ENCODE measurements around the gene PGP.

Gene PGP

DNA sequence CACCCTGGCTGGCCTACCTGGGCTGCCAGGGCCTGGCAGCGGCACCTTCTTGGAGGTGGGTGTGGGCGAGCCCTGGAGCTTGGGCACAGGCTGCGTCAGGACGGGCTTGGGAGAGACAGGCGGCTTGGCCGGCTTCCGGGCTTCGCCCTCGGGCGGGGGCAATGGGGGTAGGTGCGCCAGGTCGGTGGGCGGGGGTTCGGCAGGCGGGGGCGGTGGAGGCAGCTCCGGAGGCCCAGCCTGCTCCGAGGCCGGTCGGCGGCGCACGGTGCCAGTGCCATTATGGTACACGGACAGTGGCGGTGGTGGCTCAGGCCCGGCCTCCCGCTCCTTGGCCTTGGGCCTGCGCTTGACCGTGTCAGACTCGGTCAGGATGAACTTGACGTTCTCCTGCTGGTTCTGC is 35.1 kb downstream of the PGP start:
- DNase-seq, result no peak

DNA sequence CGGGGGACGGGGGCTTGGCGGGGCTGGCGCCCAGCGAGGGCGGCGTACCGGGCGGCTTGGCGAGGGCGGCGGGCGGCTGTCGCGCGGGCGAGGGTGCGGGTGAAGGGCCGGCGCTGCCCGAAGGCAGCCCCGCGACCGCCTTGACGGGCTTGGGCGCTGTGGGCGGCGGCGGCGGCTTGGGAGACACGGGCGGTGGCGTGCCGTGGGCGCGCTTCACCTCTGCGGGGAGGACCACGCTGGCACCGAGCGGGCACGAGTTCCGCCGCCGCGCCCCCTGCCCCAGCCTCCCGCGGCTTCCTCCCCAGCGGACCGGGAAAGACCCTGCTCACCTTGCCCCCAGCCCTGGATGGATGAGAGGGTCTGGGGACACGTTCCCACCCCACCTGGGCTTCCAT is 35.5 kb downstream of the PGP start:
- no peak for DNase-seq

DNA sequence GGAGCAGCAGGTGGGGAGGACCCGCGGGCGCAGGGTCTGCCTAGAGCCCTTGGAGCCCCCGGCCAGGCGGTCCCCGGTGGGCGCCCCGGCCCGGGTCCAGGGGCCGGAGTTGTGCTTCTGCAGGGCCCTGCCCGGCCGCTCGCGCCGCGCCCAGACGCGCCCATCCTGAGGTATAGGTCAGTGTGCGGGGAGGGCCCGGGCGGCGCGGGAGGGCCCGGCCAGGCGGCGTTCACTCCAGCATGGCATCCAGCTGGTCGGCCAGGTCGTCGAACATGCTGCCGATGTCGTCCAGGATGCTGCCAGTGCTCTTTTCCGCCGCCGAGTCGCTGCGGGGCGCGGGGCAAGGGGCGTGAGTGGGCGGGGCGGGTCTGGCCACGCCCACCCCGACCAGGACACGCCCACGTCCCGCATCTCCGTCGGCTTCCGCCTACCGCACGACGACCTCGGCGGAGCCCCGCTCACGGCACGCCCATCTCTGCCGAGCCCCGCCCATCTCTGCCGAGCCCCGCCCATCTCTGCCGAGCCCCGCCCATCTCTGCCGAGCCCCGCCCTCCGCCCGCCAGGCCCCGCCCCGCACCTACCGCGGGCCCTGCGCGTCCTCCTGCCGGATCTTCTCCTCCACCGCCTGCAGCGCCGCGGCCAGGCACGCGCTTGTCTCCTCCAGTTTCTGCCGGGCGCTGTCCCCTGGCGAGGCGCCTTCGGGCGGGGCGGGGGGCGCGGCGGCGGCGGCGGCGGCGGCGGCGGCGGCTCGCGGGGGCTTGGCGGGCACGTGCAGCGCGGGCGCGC is 36.1 kb downstream of the PGP start:
- DNase-seq, result no peak

DNA sequence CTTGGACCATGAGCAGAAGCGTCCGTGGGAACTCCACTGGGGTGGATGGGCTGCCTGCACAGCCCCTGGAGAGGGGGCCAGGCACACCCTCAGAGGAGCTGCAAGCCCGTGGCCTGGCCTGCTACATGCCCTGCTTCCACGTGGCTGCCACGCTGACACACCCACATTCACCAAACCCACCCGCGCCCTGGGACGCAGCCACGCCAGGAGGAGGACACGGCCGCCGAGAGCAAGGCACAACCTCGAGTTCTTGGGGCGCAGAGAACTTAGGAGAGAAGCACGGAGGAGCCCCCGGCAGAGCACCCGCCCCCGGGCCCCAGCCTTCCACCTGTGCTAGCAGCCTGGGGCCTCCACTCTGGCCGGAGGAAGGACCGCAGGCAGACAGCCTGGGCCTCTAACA is 37.1 kb downstream of the PGP start:
- no peak for DNase-seq

DNA sequence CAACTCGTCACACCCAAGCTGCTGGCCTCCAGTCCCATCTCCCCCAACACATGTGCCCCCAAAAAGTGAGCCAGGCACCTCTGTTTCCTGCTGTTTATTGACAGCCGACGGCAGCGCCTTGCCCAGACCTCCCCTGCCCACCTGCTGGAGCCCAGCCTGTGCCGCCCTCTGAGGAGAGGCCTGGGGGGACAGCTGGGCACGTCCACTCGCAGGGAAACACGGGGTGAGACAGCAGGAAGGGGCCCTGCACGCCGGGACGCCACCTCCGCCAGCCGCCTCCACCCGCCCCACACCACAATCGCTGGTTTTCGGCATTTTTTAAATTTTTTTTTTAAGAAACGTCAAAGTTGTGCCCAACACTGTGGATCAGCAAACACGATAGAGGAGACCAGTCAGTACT is 37.5 kb downstream of the PGP start:
- no peak for DNase-seq

DNA sequence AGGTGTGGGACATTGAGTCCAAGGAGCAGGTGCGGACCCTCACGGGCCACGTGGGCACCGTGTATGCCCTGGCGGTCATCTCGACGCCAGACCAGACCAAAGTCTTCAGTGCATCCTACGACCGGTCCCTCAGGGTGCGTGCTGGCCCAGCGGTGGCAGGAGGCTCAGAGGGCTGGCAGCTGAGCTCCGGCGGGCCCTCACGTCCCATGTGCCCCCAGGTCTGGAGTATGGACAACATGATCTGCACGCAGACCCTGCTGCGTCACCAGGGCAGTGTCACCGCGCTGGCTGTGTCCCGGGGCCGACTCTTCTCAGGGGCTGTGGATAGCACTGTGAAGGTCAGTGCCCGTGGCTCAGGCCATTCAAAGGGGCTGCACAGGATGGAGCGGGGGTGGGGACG is 38.6 kb downstream of the PGP start:
- no peak for DNase-seq

DNA sequence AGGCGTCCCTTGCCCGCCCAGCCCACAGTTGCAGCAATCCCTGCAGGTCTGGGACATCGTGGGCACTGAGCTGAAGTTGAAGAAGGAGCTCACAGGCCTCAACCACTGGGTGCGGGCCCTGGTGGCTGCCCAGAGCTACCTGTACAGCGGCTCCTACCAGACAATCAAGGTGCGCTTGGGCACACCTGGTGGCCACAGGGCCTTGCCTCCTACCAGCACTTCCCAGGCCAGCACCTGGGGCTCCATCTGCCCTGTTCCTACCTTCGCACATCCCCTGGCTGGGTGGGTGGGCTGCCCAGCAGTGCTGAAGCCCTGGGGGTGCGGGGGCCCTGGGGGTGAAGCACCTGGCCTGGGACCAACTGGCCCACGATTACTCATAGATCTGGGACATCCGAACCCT is 39.2 kb downstream of the PGP start:
- no peak for DNase-seq

DNA sequence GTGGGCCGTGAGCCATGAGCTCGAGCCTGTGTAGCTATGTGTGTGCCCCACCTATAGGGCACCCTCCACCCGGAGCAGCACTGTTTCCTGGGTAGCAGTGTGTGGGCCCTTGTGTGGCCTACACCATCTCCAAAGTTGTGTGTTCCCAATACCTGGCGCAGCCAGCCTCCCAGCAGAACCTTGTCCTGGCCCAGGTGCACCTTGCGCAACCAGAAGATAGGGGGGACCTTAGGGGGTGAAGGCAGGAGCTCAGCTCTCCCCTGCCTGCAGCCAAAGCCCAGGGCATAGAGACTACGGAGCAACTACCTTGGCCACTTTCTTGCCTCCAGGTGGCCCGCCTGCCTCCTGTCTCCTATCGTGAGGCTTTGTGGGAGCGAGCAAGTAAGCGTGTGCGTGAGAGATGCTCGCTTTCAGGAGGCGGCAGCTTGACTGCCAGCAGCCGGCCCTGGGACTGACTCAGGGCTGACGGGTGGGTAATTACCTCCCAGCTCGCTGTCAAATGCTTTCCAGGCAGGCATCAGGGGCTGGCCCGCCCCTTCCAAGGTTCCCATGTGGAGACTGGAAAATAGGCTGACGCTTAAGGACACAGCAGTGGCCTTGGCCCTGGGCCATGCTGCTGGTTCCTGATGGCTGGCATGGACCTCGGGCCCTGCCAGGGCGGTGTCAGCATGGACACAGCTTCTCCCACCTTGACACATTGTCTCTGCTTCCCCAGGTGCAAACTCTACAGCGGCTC is 40.1 kb downstream of the PGP start:
- no peak for DNase-seq

DNA sequence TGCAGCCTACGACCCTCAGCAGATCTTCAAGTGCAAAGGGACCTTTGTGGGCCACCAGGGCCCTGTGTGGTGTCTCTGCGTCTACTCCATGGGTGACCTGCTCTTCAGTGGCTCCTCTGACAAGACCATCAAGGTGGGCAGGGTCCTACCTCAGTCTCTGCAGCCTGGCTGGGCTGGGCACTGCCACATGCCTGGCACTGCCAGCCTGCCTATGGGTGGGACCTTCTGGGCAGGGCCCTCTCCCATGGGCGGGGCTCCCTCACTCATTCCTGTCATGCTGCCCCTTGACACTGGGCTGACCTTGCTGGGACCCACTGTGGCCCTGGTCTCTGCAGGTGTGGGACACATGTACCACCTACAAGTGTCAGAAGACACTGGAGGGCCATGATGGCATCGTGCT is 40.7 kb downstream of the PGP start:
- DNase-seq, result no peak

DNA sequence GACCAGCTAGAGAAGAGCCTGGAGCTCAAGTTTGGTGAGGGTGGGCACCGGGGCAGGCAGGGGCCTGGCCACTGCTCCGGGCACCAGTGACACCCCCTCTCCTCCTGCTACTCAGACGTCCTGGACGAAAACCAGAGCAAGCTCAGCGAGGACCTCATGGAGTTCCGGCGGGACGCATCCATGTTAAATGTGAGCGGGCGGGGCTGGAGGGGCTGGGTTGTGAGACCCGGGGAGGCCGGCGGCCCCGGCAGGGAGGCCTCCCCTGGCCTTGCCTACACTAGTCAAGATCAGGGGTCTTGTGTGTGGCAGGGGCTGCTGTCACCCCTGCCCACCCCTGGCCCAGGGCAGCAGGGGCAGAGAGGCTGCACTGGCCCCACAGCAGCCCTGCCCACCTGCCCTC is 41.3 kb downstream of the PGP start:
- DNase-seq, result no peak

DNA sequence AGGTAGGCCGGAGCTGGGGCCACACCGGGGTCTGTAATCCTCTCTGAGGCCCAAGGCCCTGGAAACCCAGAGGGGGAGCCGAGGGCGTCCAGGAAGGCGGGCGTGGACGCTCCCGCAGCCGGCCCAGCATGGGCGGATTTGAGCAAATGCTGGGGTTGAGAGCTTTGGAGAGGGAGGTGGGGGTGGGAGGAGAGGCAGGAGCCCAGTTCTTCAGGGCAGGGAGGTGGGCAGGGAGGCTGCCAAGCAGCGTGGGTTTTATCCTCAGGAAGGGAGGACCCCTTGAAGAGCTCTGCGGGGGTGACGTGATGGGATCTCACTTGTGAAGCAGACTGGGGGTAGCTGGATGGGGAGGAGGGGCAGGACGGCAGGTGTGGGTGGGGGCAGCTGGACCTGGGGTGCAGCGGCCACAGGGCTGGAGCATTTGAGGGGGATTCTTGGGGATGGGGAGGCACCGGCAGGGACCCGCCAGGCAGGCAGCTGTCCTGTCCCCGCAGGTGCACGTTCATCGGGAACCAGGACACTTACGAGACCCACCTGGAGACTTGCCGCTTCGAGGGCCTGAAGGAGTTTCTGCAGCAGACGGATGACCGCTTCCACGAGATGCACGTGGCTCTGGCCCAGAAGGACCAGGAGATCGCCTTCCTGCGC is 41.8 kb downstream of the PGP start:
- no peak for DNase-seq

DNA sequence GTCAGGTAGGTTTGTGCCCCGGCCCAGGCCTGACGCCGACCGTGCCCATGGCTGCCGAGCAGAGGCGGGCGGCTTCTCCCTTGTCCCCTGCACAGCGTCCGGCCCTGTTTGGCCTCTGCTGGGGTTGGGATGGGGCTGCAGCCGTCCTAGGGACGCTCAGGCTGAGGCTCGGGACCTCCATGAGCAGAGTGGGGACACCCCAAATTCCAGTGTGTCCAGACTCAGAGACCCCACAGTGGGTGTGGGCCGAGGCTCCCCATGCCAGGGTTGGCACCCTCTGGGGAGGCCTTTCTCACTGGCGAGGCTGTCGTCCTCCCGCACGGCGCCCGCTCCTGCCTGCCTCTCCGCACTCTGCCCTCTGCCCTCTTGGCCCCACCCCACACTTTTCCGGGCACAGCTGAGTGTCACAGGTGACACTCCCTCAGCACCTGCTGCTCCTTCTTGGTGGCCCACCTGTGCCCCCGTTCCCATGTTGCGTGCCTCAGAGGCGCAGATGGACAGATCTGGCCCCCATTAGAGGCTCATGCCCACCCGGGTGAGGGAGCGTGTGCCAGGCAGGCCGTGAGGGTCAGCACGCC is 43.0 kb downstream of the PGP start:
- no peak for DNase-seq

DNA sequence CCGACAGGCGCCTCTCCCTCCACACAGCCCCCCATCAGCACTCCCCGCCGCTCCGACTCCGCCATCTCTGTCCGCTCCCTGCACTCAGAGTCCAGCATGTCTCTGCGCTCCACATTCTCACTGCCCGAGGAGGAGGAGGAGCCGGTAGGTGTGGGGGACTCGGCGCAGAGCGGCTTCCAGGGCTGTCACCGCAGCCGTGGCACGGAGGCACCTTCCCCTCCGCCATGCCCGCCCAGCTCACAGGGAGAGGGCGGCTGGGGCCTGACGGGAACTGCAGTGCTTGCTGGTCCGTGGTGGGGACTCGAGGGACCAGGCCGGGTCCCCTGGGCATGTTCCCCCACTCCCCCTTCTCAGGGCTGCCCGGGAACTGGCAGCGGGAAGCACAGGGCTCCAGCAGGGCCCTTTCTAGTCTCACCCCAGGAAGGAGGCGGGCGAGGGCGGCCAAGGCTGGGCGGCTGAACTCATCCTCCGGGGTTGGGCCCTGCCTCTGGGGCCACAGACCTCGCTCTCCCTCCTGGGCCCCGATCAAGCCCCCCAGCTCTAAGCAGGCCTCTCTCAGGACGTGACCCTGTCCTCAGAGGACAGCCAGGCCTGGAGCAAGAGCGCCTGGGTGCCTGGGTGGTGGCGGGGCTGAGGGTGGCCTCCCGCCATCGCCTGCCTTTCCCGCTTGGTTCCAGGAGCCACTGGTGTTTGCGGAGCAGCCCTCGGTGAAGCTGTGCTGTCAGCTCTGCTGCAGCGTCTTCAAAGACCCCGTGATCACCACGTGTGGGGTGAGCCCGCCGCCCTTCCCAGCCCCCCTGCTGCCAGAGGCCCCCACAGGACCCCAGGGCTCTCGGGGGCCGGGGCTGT is 43.8 kb downstream of the PGP start:
- DNase-seq, result no peak

DNA sequence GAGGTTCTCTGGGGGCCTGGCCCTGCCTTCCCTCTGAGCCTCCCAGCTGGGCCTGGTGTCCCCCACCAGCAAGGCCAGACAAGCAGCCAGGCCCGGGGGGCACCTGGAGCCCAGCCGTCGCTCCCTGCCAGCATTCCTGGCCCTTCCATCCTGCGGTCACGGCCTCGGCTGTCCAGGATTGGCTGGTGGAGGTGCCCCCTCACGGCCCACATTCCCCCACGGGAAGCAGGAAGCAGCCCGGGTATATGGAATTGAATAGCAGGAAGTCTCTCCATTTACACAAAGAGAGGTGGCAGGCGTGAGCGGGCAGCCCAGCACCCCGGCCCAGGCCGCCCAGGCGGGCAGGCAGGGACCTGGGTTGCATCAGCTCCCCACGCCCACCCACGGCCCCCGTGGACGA is 44.6 kb downstream of the PGP start:
- no peak for DNase-seq

DNA sequence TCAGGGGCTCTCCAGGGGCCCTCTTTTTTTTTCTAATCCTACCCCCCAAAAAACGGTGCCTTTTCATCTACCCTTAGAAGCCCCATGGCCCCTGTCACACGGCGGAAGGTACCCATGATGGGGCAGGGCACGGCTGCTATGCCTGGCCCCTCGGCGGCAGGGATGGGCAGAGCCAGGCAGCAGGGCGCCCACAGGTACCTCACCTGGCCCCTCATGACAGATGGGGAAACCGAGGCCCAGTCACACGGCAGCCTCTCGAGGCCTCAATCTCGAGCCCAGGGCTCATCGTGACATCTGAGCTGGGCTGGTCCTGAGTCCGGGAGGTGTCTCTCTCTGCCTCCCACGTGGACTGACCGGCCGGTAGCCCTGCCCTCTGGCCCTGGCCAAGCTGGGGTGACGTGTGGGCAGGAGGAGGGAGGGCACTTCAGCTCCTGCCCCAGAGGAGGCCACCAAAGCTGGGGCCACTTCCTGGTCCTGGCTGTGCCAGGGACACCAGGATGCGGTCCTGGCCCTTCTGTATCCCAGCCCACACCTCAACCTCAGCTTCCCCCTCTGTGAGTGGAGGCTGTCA is 47.5 kb downstream of the PGP start:
- no peak for DNase-seq

DNA sequence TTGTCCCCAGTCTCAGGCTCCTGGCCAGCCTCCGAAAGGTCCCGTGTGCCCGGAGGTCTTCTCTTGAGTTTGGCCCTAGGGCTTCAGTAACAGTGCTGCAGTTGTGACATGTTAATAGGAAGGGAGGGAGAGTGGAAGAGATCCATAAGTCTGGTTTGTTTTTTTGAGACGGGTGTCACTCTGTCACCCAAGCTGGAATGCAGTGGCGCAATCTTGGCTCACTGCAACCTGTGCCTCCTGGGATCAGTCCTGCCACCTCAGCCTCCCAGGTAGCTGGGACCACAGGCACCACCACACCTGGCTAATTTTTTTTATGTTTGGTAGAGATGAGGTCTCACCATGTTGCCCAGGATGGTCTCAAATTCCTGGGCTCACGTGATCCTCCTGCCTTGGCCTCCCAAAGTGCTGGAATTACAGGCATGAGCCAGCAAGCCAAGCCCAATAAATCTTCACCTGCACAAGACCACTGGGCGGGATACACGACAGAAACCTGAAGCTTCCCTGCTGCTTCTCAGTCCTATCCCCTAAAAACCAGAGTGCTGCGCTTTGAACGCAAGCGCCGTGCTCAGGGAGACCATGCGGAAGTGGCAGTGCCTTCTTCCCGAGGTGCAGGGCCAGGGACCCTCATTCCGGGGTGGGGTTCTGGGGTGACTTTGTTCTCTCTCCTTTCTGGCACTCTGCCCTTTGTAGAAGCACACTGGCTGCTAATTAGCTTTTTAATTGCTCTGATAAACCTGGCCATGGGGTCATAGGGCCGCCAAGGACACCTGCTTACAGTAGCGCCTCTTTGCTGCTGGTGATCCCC is 48.2 kb downstream of the PGP start:
- no peak for DNase-seq

DNA sequence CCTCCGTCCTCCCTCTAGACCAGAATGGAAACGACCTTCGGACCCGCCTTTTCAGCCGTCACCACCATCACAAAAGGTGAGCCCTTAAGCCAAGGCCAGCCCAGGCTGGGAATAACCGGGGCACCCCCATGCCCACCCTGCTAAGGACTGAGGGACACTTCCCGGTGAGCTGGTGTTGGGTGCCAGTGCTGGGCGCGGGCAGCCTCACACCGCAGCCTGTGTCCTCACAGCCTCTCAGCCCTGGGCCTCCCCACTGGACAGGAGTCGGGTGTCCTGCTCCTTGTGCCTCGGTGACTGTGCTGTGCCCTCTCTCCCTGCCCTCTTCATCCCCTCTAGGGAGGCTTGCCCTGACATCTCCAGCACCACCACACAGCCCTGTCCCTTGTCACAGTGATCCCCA is 48.8 kb downstream of the PGP start:
- DNase-seq, result no peak

DNA sequence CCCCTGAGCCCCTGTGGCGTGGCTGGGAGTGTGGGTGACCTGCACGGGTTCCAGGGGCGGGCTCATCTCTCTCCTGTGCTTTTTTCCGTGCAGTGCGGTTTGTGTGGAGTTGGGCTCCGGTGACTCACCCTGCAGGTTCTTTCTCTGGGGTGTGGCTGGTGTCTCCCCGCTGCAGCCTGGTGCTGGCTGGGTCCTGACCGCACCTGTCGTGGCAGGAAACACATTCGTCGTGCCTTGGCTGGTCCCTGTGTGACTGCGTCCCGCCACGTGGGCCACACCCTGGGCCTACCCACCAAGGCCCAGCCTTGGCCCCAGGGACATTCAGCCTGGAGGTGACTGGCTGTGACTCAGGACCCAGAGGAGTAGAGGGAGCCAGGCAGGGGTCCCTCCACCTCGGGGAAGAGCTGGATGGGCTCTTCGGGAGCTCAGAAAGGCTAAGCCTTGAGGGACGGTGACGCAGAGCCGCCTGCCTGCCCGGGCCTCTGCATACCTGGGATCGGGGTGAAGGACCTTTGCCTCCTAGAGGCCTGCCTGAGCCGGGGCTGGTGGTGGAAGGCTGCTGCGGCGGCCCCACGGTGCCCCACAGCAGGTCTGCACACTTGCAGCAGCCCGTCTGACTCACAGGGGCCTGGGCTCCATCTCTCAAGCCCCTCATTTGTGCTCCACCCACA is 51.3 kb downstream of the PGP start:
- no peak for DNase-seq

DNA sequence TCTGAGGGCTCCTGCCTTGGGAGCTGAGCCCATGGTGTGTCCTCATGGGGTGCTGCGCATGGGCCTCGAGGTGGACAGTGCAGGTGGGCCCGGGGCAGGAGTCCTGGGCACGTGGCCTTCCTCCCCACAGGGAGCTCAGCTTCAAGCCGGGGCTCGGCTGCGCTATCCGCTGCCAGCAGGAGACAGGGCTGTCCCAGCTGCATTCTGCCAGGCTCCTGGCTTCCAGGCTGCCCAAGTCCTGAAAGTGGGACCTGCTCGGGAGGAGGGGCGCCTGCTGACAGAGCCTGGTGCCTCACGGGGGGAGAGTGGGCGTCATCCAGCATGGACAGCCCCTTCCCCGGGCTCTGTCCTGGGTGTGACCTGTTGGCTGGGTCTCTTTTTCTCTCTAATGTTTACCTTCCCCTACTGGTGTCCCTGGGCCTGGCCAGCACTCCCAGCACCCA is 51.9 kb downstream of the PGP start:
- no peak for DNase-seq

DNA sequence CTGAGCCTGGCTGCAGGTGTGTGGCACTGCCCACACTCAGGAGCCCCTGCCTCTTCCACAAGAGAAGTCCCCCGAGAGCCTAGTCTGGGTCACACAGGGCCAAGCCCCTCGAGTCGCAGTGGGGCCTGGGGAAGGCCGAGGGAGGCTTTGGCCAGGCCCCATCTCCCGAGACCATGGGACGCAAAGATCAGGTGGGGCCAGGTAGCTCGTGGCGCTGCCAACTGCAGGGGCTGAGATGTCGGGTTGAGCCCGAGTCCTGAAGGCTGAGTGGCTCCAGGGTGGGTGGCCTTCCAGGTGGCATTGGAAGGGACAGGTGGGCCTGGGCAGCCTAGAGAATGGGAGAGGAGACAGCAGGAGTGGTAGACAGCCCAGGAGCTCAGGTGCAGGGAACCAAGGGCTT is 52.7 kb downstream of the PGP start:
- DNase-seq, result no peak
